Measurements from ENCODE around the gene LIMK2. TPM values are rescaled to one million over a fixed set of nuclear protein-coding genes. Genes with fewer than 3 reads are reported as not detected.
"Not testable (repeated sequence)": the region's sequence is repeated elsewhere in the genome, so short reads cannot be mapped to it uniquely, and the experiment has no call there.

Gene LIMK2
- total RNA-seq, 6 experiments from 2014 or later = 27.9 to 31.4 (median 28.9) TPM

DNA sequence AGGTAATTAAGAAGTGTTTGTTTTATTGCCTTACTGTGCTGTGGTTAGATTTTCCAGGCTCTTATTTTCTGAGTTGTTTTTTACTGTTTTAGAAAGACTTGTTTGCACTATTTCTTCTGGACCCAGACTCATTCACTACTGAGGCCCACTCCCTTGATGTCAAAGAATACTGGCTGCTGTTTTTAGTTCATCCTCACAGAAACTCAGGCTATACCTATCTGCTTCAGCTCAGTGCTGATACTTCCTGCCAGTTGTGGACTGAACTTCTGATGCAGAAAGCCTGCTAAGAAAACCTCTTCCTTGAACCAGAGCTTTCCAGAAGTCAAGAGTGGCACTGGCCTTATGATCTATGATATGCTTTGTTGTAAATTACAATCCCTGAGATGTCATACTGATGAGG, 96.1 kb downstream of the LIMK2 start:
- Mint-ChIP-seq H3K4me1 (ENCODE audit: low read depth) (peaks cover 1% of the 10 kb centered on the region), H3K4me3 (no peak overlapping the region), H3K36me3 (ENCODE audit: low read depth) (no peaks in the 10 kb centered on the region), H3K27me3 (ENCODE audit: insufficient read depth) (peaks cover 2% of the 10 kb centered on the region; the same call in 1 of the 2 replicates), H3K9me3 (no peaks in the 10 kb centered on the region), H3K27ac (no peak overlapping the region)
- no peak for DNase-seq
- TF ChIP-seq, protein P1, sequence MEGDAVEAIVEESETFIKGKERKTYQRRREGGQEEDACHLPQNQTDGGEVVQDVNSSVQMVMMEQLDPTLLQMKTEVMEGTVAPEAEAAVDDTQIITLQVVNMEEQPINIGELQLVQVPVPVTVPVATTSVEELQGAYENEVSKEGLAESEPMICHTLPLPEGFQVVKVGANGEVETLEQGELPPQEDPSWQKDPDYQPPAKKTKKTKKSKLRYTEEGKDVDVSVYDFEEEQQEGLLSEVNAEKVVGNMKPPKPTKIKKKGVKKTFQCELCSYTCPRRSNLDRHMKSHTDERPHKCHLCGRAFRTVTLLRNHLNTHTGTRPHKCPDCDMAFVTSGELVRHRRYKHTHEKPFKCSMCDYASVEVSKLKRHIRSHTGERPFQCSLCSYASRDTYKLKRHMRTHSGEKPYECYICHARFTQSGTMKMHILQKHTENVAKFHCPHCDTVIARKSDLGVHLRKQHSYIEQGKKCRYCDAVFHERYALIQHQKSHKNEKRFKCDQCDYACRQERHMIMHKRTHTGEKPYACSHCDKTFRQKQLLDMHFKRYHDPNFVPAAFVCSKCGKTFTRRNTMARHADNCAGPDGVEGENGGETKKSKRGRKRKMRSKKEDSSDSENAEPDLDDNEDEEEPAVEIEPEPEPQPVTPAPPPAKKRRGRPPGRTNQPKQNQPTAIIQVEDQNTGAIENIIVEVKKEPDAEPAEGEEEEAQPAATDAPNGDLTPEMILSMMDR (IDR thresholded peaks at IDR 0.05) = no peak

DNA sequence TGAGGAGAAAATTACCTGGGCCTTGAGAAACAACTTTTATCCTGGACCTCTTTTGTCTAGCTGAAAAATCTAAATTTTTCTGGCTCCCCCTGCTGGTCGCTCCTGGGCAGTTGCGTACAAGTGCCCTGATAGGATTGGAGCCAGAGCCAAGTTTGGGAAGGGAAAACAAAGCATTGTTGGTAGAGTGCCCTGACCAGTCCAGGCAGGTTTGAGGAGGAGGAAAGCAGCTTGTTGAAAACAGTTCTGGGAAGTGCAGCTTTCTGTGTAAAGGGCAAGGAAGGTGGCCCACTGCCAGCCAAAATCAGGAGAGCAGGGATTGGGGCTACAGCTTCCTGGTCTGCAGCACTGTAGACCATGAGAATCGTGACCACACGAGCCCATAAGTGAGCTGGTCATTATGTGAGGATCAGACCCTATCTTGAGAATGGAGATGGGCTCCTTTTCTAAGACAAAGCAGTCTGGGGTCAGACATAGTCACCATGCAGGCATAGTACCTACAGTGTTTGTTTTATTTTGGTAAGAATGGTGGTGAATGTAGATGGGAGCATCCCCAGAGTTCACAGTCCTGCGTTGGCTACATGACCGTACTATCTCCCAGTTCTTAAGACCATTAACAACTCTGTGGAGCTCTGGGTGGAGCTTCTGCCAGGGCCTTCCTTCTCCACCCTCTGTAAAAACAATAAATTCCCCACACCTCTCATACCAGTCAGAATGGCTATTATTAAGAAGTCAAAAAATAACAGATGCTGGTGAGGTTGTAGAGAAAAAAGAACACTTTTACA, 101.5 kb downstream of the LIMK2 start:
- no peak overlapping the region for H3K4me3 Mint-ChIP-seq
- H3K9me3 Mint-ChIP-seq = peaks cover 16% of the 10 kb centered on the region
- TF ChIP-seq, protein P1 (IDR thresholded peaks at IDR 0.05) = peak; percentile 90
- no peak overlapping the region for H3K27ac Mint-ChIP-seq
- peak; percentile 50 for DNase-seq
- peaks cover 9% of the 10 kb centered on the region; the same call in 1 of the 2 replicates for H3K36me3 Mint-ChIP-seq (ENCODE audit: low read depth)
- peaks cover 7% of the 10 kb centered on the region for H3K4me1 Mint-ChIP-seq (ENCODE audit: low read depth)
- peaks cover 2% of the 10 kb centered on the region; the same call in 1 of the 2 replicates for H3K27me3 Mint-ChIP-seq (ENCODE audit: insufficient read depth)

DNA sequence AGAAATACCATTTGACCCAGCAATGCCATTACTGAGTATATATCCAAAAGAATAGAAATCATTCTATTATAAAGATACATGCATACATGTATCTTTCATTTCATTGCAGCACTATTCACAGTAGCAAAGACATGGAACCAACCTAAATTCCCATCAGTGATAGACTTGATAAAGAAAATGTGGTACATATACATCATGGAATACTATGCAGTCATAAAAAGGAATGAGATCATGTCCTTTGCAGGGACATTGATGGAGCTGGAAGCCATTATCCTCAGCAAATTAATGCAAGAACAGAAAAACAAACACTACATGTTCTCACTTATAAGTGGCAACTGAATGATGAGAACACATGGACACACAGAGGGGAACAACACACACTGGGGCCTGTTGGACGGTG, 102.1 kb downstream of the LIMK2 start:
- H3K4me1 Mint-ChIP-seq (ENCODE audit: low read depth); H3K36me3 Mint-ChIP-seq (ENCODE audit: low read depth); H3K27ac Mint-ChIP-seq; H3K4me3 Mint-ChIP-seq; H3K27me3 Mint-ChIP-seq (ENCODE audit: insufficient read depth); DNase-seq: not testable (repeated sequence)
- peaks cover 16% of the 10 kb centered on the region for H3K9me3 Mint-ChIP-seq

DNA sequence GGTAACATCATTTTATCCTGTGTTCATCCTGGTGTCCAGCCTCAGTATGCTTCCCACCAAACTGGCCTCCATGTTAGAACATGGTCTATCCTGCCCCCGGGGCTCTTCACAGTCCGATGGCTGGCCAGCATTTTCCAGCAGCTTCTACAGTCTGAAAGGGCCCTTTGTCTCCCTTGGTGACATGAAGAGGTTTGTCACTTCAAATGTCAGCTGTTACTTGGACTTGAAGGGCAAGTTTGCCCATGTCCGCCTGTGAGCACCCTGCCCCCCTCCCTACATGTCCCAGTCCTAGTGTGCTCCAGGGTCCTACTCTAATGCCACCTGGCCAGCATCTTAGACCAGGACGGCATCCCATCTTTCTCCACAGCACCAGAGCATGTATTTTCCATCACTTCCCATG, 109.3 kb downstream of the LIMK2 start:
- TF ChIP-seq, protein P1 (IDR thresholded peaks at IDR 0.05) = no peak
- Mint-ChIP-seq H3K27ac (no peak overlapping the region), H3K36me3 (ENCODE audit: low read depth) (no peaks in the 10 kb centered on the region), H3K4me3 (no peak overlapping the region), H3K9me3 (no peaks in the 10 kb centered on the region), H3K27me3 (ENCODE audit: insufficient read depth) (peaks cover 2% of the 10 kb centered on the region; the same call in 1 of the 2 replicates), H3K4me1 (ENCODE audit: low read depth) (peaks cover 6% of the 10 kb centered on the region; the same call in 1 of the 2 replicates)
- DNase-seq = no peak

DNA sequence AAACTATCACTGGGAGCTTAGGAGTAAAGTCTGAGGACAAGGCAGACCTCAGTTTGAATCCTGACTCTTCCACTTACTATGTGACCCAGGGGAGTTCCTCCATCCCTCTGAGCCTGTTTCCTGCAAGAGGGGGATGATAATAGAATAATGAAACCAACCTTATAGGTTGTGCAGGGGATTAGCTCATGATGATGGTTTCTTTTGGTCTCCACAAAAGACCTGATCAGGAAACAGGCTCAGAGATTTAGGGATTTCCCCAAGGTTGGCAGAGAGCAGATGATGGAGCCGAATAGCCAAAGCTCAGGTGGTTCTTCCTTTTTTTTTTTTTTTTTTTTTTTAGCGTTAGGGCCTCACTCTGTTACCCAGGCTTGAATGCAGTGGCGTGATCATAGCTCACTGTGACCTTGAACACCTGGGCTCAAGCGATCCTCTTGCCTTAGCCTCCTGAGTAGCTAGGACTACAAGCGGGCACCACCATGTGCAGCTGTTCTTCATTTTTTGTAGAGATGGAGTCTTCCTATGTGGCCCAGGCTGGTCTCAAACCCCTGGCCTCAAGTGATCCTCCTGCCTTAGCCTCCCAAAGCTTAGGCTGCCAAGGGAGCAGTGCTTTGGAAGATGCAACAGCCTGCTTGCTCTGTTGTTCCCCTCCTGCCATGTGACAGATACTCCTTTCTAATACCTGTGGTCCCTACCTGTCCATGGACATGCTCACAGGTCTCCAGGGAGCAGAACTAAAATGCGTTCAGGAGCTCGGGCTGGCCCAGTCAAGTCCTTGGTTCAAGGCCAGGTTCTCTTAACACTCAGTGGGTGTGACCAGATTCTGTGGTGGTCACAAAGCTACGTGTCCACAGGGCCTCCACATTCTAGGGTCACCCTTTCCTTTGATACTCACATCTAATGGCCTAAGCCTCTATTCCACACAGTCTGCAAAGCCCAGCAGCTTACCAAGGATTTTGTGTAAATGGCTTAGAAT, 111.8 kb downstream of the LIMK2 start:
- TF ChIP-seq, protein P1 (IDR thresholded peaks at IDR 0.05) = no peak
- Mint-ChIP-seq H3K4me1 (ENCODE audit: low read depth) (peaks cover 14% of the 10 kb centered on the region), H3K27ac (no peak overlapping the region), H3K27me3 (ENCODE audit: insufficient read depth) (no peaks in the 10 kb centered on the region; the same call in 1 of the 2 replicates), H3K36me3 (ENCODE audit: low read depth) (peaks cover 10% of the 10 kb centered on the region; the same call in 1 of the 2 replicates), H3K9me3 (no peaks in the 10 kb centered on the region), H3K4me3 (no peak overlapping the region)
- DNase-seq = no peak

Measured in HFFc6 (cell line).